Osteoblast (primary cell): ENCODE measurements around the gene PKLR. TPM values are rescaled to one million over a fixed set of nuclear protein-coding genes. Genes with fewer than 3 reads are reported as not detected.

ENCODE experiments used
- DNase-seq: peaks from one replicate; pipeline ENCODE4 v3.0.0; 2011; ENCODE audit warnings: low spot score, mixed read lengths; ENCODE audit not compliant: insufficient read length; ENCODE audit errors: missing footprints
- H2AFZ ChIP-seq: 2 replicates; pipeline ENCODE4 v1.6.0; 2011; ENCODE audit warnings: mild to moderate bottlenecking, low read length
- H3K27ac ChIP-seq: 2 replicates; pipeline ENCODE4 v1.5.1; 2011; ENCODE audit warnings: mild to moderate bottlenecking, low read depth, low read length, moderate library complexity
- H3K27me3 ChIP-seq: 2 replicates; pipeline ENCODE4 v1.6.0; 2012; ENCODE audit warnings: mild to moderate bottlenecking, control low read depth, inconsistent platforms, low read length, moderate library complexity; ENCODE audit not compliant: insufficient read depth
- H3K36me3 ChIP-seq: 2 replicates; pipeline ENCODE4 v1.5.1; 2011; ENCODE audit warnings: mild to moderate bottlenecking, low read length, control low read depth, moderate library complexity; ENCODE audit not compliant: insufficient read depth
- H3K4me1 ChIP-seq: 2 replicates; pipeline ENCODE4 v1.5.1; 2011; ENCODE audit warnings: mild to moderate bottlenecking, low read length, control low read depth, moderate library complexity; ENCODE audit not compliant: insufficient read depth
- H3K4me2 ChIP-seq: 2 replicates; pipeline ENCODE4 v1.6.0; 2011; ENCODE audit warnings: mild to moderate bottlenecking, low read length; ENCODE audit not compliant: insufficient read depth
- H3K4me3 ChIP-seq: fragments of 200-600 bp; sonication (generic); 3 replicates; pipeline ENCODE4 v1.5.1; 2012; ENCODE audit warnings: mild to moderate bottlenecking, low read length, inconsistent platforms; ENCODE audit not compliant: insufficient read depth
- H3K79me2 ChIP-seq: 2 replicates; pipeline ENCODE4 v1.6.0; 2012; ENCODE audit warnings: mild to moderate bottlenecking, low read length, control low read depth, inconsistent platforms; ENCODE audit not compliant: insufficient read depth
- H3K9me3 ChIP-seq: 2 replicates; pipeline ENCODE4 v1.5.1; 2011; ENCODE audit warnings: low read depth, low read length, control low read depth
- H4K20me1 ChIP-seq: 2 replicates; pipeline ENCODE4 v1.6.0; 2012; ENCODE audit warnings: mild to moderate bottlenecking, low read length, control low read depth; ENCODE audit not compliant: insufficient read depth
- total RNA-seq: library from RNA; depleted of rRNA; stranded (reverse); fragments of >200 nt; gene quantifications from 2 replicates; pipeline ENCODE4 v1.2.3, GENCODE V29; 2012
- TF ChIP-seq, protein P1 (sequence below): IDR thresholded peaks from 2 replicates; pipeline ENCODE4 v1.5.1; 2011; ENCODE audit warnings: mild to moderate bottlenecking, low read depth, low read length, moderate library complexity; ENCODE audit errors: extremely low read depth

PKLR gene
- total RNA-seq, 1 donor, result not detected

- Histone ChIP-seq H3K79me2 (no peaks in the 10 kb centered on the region), H3K36me3 (no peaks in the 10 kb centered on the region), H3K4me3 (no peak overlapping the region), H3K4me1 (peaks cover 10% of the 10 kb centered on the region), H2AFZ (no peak overlapping the region), H3K9me3 (no peaks in the 10 kb centered on the region), H4K20me1 (no peaks in the 10 kb centered on the region), H3K27ac (no peak overlapping the region), H3K27me3 (peaks cover 14% of the 10 kb centered on the region), H3K4me2 (no peak overlapping the region)
- peak; percentile 67 for DNase-seq
- TF ChIP-seq, protein P1, sequence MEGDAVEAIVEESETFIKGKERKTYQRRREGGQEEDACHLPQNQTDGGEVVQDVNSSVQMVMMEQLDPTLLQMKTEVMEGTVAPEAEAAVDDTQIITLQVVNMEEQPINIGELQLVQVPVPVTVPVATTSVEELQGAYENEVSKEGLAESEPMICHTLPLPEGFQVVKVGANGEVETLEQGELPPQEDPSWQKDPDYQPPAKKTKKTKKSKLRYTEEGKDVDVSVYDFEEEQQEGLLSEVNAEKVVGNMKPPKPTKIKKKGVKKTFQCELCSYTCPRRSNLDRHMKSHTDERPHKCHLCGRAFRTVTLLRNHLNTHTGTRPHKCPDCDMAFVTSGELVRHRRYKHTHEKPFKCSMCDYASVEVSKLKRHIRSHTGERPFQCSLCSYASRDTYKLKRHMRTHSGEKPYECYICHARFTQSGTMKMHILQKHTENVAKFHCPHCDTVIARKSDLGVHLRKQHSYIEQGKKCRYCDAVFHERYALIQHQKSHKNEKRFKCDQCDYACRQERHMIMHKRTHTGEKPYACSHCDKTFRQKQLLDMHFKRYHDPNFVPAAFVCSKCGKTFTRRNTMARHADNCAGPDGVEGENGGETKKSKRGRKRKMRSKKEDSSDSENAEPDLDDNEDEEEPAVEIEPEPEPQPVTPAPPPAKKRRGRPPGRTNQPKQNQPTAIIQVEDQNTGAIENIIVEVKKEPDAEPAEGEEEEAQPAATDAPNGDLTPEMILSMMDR, result no peak
Observed at GRCh38 chr1:155300553-155301329, 497 bp downstream of the PKLR start.

DNA sequence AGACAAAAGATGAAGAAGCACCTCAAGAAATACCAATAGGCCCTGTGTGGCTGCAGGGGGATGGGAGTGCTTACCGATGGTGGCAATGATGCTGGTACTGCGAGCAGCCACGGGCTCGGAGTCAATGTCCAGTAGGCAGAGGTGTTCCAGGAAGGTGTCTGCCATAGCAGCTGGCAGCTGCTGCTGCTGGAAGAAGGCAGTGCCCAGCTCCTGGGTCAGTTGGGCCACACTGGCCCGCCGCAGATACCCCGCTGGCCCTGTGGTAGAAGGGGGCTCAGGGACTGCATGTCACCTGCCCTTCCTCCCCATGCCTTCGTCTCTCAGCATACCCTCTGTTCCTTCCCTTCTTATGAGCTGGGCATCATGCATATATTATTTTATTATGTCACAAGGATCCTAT, 1.2 kb downstream of the PKLR start:
- TF ChIP-seq, protein P1, result no peak
- Histone ChIP-seq H3K9me3 (no peaks in the 10 kb centered on the region), H3K36me3 (no peaks in the 10 kb centered on the region), H3K79me2 (no peaks in the 10 kb centered on the region), H4K20me1 (no peaks in the 10 kb centered on the region), H2AFZ (no peak overlapping the region), H3K27ac (no peak overlapping the region), H3K4me1 (peaks cover 3% of the 10 kb centered on the region), H3K27me3 (peaks cover 21% of the 10 kb centered on the region), H3K4me3 (no peak overlapping the region), H3K4me2 (no peak overlapping the region)
- DNase-seq, result peak; percentile 8

GRCh38 chr1:155297384-155297783, 3.9 kb downstream of the PKLR start:
- Histone ChIP-seq H3K27me3 (peaks cover 42% of the 10 kb centered on the region), H3K4me1 (no peaks in the 10 kb centered on the region), H3K9me3 (no peaks in the 10 kb centered on the region), H3K36me3 (no peaks in the 10 kb centered on the region), H3K27ac (no peak overlapping the region), H3K79me2 (no peaks in the 10 kb centered on the region), H3K4me2 (no peak overlapping the region), H4K20me1 (no peaks in the 10 kb centered on the region), H2AFZ (no peak overlapping the region), H3K4me3 (no peak overlapping the region)
- no peak for DNase-seq
- TF ChIP-seq, protein P1, result no peak

- Histone ChIP-seq H2AFZ (no peak overlapping the region), H3K36me3 (no peaks in the 10 kb centered on the region), H3K9me3 (no peaks in the 10 kb centered on the region), H3K4me2 (no peak overlapping the region), H3K79me2 (no peaks in the 10 kb centered on the region), H3K4me3 (no peak overlapping the region), H4K20me1 (no peaks in the 10 kb centered on the region), H3K27ac (no peak overlapping the region), H3K4me1 (no peaks in the 10 kb centered on the region), H3K27me3 (peaks cover 42% of the 10 kb centered on the region)
- peak; percentile 49 for DNase-seq
- TF ChIP-seq, protein P1, result no peak
Observed at GRCh38 chr1:155296661-155297060, 4.6 kb downstream of the PKLR start.
